ENCODE measurements around the gene COL13A1. TPM values are rescaled to one million over a fixed set of nuclear protein-coding genes. Genes with fewer than 3 reads are reported as not detected.

Gene COL13A1
- 10 to 100 TPM in 3 of 6 donors, 1 to 10 TPM in 3; 4.3 to 21.2 (median 10.4) TPM for total RNA-seq

DNA sequence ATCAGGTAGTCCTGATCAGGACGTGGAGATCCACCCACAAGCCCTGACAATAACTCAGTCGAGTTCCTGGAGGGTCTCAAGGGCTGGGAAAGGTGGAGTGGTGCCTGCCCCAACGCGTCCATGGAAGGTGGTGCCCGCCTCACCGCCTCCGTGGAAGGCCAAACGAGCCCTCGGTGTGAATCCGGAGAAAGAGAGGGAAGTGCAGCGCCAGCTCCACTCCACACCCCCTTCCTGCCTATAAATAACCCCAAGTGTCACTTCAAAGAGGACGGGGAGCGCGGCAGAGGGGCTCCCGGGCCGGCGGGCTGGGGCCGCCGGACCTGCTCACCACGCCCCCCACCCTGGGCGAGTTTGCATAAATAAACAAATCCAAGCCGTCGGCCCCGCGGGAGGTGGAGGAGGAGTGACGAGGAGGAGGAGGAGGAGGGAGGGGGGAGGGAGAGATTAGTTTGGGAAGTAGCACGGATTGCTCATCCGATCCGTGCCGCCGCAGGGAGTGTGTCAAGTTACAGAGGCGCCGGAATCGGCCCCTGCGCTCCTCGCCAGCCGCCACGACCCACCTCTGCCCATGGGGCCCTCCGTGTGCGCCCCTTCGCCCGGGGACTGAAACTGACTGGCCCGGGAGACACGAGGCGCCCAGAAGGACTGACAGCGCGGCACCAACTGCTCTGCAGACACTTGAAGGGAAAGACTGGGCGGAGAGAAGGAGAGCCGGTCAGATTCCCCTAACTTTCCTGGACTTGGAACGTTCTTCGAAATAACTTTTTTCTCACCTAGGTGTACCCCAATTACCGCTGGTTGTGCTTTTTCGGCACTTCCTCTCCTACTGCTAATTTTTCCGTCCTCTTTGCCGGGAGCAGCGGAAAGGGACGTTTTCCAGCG lies at the start of gene COL13A1:
Gene COL13A1, plus strand, starts transcription at position 473 of the 882 bp plus-strand sequence. CDS start 518 bp downstream, outside the sequence.
- peaks cover 0 to 21% (median 10%) of the 10 kb centered on the region in 4 donors for H3K27me3 ChIP-seq
- peaks cover 18 to 27% (median 21%) of the 10 kb centered on the region in 4 donors for H3K4me1 ChIP-seq
- ATAC-seq (ENCODE audit: low FRiP score in 2 of 2), result peak in 1 of 2 donors; percentile 58
- TF ChIP-seq, protein P1, sequence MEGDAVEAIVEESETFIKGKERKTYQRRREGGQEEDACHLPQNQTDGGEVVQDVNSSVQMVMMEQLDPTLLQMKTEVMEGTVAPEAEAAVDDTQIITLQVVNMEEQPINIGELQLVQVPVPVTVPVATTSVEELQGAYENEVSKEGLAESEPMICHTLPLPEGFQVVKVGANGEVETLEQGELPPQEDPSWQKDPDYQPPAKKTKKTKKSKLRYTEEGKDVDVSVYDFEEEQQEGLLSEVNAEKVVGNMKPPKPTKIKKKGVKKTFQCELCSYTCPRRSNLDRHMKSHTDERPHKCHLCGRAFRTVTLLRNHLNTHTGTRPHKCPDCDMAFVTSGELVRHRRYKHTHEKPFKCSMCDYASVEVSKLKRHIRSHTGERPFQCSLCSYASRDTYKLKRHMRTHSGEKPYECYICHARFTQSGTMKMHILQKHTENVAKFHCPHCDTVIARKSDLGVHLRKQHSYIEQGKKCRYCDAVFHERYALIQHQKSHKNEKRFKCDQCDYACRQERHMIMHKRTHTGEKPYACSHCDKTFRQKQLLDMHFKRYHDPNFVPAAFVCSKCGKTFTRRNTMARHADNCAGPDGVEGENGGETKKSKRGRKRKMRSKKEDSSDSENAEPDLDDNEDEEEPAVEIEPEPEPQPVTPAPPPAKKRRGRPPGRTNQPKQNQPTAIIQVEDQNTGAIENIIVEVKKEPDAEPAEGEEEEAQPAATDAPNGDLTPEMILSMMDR (IDR thresholded peaks at IDR 0.05), result peak in 2 of 6 experiments; percentile 1 to 7
- TF ChIP-seq EP300 (IDR thresholded peaks at IDR 0.05), result no peak
- H3K9me3 ChIP-seq, result no peaks in the 10 kb centered on the region
- H3K27ac ChIP-seq, result peak within 1 kb of the TSS; percentile 39 to 71 (median 44)
- no peaks in the 10 kb centered on the region for H3K36me3 ChIP-seq
- WGBS, 2 donors, result 1 to 2% methylated on average over 41 to 51 of the region's 58 CpGs
- DNase-seq, result peak; percentile 25 to 84
- H3K4me3 ChIP-seq, result peak within 1 kb of the TSS; percentile 18 to 53 (median 38)

DNA sequence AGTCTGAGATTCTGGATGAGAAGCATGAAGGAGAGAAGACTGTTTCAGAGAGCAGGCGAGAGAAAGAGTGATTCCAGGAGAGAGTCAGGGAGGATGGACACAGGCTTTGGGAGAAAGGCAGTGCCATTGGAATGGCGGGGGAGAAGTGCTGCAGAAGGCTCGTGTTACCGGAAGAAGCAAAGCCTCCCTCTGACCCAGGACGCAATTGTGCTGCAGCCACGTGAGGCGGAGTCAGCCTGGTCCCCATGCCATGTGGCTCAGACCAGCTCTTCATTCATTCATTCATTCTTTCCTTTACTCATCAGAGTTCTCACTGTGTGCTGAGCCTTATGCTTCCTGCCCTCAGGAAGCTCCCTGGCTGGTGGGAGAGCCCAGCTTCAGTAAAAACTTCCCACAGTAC lies 49.2 kb upstream of the COL13A1 start:
- Histone ChIP-seq H3K27ac (no peak overlapping the region), H3K36me3 (no peaks in the 10 kb centered on the region), H3K4me1 (peaks cover 0 to 4% (median 1%) of the 10 kb centered on the region in 4 donors), H3K27me3 (no peaks in the 10 kb centered on the region), H3K9me3 (no peaks in the 10 kb centered on the region), H3K4me3 (no peak overlapping the region)
- DNase-seq (no peak), ATAC-seq (ENCODE audit: low FRiP score in 2 of 2) (no peak)
- WGBS, 2 donors, result 80 to 82% methylated on average over 7 of the region's 7 CpGs
- TF ChIP-seq POLR2AphosphoS5 (IDR thresholded peaks at IDR 0.05), result no peak
- no peak for TF ChIP-seq POLR2A (IDR thresholded peaks at IDR 0.05)
- no peak for TF ChIP-seq EP300 (IDR thresholded peaks at IDR 0.05)
- TF ChIP-seq, protein P1 (IDR thresholded peaks at IDR 0.05), result no peak

DNA sequence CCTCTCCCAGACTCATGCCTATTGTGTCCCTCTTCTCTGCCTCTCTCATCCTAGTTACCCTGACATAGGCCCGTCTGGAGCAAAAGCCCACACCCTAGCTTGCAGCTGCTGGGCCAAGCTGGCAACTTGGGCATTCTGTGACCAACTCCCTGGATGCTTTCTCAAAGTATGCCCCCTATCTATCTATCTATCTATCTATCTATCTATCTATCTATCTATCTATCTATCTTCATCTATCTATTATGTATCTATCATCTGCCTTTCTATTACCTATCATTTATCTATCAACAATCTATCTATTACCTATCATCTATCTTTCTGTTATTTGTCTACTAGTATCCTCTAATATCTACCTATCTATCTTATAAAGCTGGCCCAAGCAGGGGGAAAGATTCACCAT lies 45.4 kb upstream of the COL13A1 start:
- ATAC-seq (ENCODE audit: low FRiP score in 2 of 2) (no peak), DNase-seq (no peak)
- Histone ChIP-seq H3K27ac (no peak overlapping the region), H3K27me3 (no peaks in the 10 kb centered on the region), H3K9me3 (no peaks in the 10 kb centered on the region), H3K36me3 (no peaks in the 10 kb centered on the region), H3K4me1 (peaks cover 0 to 11% (median 2%) of the 10 kb centered on the region in 4 donors), H3K4me3 (no peak overlapping the region)
- TF ChIP-seq, protein P1 (IDR thresholded peaks at IDR 0.05), result no peak
- TF ChIP-seq POLR2A (IDR thresholded peaks at IDR 0.05), result no peak
- 86 to 95% methylated on average over 1 of the region's 1 CpG for WGBS, 2 donors

DNA sequence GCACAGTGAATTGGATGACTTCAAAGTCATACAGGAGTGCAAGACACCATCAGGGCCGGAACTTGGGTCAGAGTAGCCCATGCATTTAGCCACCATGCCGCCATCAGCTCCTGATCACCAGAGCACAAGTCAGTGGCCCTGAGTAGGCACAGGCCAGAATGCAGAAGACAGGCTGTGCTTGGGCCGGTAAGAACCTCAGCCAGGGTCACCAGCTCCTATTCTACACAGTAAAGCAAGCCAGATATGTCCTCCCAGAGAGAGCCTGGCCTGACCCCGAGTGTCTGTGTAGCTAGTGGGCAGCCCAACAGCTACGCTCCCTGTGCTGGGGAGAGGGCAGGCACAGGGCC lies 44.5 kb upstream of the COL13A1 start:
- no peaks in the 10 kb centered on the region for H3K9me3 ChIP-seq
- ATAC-seq (ENCODE audit: low FRiP score in 2 of 2) (peak; percentile 6 to 8), DNase-seq (no peak)
- H3K36me3 ChIP-seq, result no peaks in the 10 kb centered on the region
- WGBS, 2 donors, result 87 to 96% methylated on average over 3 to 5 of the region's 5 CpGs
- no peak overlapping the region for H3K4me3 ChIP-seq
- TF ChIP-seq POLR2AphosphoS5 (IDR thresholded peaks at IDR 0.05), result no peak
- no peak for TF ChIP-seq EP300 (IDR thresholded peaks at IDR 0.05)
- TF ChIP-seq, protein P1 (IDR thresholded peaks at IDR 0.05), result no peak
- no peak for TF ChIP-seq POLR2A (IDR thresholded peaks at IDR 0.05)
- H3K27me3 ChIP-seq, result no peaks in the 10 kb centered on the region
- H3K27ac ChIP-seq, result peak overlapping the region in 1 of 4 donors; percentile 19
- H3K4me1 ChIP-seq, result peaks cover 0 to 11% (median 2%) of the 10 kb centered on the region in 4 donors

All from upper lobe of left lung (tissue), 6 donors.